Effector CD8-positive, alpha-beta T cell (primary cell): ENCODE data around the gene PRRX1.

Experiments
- DNase-seq: peaks from one replicate; lab custom pipeline; 2025; lab: John Stamatoyannopoulos, UW

PRRX1 gene

DNA sequence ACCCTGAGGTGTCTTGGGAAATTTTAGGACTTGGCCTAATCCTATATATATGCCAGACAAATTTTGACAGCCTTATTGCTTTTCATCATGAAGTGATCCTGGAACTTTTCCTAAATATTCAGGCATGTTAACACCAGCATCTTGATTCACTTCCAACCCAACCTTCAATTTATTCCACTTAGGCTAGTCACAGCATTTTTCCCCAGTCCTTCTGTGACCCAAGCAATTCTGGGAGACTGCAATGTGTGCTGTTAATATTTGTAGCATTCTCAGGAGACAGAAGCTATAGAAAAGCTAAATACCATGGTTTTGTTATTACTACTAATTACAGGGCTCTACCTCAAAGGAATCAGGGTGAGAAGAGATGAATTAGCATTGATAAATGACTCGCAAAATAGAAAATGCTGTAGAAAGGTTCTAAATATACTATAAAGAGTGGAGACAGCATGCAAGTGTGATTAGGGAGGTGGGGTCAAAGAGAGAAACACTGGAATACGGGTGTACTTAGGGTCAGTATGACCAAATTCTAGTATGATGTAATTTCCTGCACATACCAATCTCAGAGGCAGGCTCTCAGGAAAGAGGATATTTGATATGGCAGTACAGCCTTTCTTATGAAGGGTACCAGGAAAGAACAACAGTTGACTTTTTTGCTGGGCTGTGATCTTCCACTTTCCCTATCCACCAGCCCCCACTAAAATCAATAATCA, 29.1 kb downstream of the PRRX1 start:
- no peak for DNase-seq

DNA sequence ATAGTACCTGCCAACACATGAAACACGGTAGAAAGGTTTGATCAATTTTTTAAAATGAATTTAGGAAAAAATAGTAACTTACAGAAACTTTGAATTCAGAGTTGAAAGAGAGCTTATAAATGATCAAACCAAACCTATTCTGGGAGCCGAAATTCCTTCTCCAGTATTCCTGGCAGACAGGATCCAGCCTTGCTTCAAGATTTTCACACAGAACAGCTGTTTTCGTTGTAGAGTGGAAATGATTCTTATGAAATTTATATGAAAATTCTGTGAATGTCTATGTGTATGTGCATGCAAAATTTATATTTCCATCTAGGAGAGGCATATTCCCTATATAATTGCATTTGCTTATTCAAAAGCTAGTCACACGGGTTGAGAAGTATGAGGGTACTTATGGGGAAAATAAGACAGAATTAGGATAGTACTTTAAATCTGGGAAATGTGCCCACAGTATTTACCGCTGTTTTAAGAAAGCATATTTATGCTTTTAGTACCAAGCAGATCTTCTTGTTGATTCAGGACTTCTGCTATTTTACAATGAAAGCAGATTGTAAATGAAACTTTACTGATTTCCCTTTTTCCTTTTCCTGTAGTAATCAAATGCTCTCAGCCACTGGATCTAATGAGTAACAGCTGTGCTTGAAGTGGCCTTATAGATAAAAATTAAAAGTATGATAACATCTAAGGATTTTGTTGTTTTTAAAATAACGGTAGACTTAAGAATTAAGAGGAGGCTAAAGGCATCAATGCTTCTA, 30.4 kb downstream of the PRRX1 start:
- DNase-seq, result no peak

DNA sequence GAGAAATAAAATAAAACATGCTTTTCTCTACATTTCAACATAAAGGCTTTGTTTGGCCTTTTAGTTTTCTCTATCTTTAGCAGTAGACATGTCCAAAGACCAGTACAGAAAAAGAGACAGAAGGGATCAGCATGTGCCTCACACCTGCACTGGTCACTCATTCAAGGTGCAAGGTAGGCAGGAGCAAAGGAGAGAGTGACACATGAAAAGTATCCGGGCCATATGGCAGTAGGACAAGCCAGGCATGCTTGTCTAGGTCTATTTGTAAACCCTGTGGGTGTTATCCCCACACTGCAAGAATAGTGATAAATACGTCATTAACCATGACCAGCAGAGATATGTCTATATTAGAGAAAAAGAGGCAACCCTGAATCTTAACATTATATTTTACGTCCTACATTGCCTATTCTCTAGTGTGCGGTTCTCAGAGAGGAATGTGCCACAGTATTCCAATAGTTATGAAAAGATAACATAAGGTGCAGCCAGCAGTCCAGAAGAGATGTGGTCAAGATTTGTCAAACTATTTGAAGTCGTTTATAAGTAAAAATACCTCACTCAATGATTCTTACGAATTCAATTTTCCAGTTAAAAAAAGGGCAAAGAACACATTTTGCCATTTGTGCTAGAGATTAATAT, 32.1 kb downstream of the PRRX1 start:
- DNase-seq, result no peak

DNA sequence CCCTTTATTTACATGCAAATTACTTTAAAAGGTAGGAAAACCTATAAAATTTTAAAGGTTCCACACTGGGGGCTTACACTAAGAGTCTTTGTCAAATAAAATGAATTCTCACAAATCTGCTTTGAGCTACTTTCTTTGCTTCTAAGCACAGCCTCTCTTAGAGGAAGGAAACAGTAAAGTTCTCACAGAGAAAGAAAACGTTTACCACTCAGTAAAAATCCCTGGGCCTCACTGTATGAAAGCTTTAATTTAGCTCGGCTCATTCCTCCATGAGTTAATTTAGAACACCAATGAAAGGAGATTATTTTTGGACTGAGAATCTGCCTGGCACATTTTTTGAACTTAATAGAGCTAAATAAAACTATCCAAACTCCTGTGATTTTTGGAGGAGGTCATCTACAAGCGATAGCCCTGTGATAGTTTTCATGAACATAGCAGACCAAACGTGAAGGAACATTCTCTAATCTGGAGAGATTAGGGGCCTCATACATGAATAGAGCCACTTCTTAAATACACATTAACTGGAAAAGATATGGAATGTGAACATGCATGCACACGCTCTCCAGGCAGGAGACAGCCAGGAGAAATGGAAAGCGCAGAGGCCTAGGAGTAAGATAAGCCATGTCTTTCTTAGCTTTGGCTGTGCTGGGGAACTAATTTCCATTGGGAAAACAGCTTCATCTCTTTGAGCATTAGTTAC, 32.8 kb downstream of the PRRX1 start:
- DNase-seq, result no peak

DNA sequence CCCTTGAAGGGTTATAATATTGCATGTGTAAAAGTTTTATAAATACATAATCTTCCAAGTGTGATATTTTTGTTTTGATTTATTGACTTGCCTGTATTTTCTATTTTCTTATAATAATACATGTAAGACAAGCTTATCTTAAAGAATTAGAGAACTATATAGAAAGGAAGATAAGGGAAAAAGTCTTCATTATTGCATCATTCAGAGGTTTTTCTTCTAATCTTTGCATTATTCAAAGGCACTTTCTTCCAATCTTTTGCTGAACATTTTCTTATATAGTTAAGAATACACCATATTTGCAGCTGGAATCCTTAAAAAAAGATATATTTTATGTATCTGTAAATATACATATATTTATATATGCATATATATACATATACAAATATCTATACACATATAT, 33.4 kb downstream of the PRRX1 start:
- no peak for DNase-seq

DNA sequence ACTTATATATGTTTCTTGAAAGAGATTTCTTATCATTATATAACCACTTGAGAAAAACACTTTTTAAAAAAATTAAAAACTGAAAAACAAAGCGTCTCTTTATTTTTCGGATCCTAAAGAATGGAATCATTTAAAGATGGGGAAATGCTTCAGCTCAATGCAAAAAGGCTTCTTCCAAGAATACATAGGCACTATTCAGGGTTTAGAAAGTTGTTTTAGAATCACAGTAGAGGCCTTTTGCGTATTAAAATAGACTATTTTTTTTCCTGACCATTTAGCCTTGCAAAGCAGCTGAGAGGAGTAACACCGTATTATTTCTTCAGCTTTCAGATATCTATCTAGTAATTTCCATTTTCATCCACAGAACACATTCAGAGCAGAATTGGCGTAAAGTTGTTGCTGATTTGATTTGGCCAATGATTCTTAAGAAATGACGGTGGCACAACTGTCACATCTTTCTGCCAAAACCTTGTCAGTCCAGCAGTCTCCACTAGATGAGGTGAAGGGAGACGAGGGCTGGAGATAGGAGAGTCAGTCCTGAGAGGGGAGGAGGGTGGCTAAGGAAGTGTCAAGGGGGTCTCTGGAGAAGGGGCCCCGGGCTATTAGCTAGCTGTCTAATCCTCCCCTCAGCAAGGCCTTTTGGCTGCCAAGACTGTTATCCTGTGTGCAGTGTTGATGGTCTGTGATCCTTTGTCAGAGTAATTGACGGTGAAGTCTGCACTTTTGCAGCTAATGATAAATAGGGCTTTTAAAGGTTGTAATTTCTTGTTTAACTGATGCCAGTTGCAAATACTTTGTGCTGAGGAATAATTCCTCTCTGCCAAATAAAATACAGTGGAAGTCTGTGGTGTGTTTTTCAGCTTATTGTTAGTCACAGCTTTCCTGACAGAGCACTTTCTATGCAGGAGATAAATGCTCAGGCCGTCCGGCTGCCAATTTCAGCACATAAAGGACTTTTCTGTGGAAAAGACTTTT, 34.7 kb downstream of the PRRX1 start:
- no peak for DNase-seq

DNA sequence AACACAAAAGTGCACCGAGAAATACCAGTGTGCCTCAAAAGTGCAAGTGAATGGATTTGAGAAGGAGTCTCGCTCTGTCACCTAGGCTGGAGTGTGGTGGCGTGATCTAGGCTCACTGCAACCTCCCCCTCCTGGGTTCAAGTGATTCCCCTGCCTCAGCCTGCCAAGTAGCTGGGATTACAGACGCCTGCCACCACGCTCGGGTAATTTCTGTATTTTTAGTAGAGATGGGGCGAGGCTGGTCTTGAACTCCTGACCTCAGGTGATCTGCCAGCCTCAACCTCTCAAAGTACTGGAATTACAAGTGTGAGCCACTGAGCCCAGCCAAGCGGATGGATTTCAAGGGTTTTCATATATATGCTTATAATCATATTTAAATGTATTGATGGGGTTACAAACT, 35.8 kb downstream of the PRRX1 start:
- no peak for DNase-seq

DNA sequence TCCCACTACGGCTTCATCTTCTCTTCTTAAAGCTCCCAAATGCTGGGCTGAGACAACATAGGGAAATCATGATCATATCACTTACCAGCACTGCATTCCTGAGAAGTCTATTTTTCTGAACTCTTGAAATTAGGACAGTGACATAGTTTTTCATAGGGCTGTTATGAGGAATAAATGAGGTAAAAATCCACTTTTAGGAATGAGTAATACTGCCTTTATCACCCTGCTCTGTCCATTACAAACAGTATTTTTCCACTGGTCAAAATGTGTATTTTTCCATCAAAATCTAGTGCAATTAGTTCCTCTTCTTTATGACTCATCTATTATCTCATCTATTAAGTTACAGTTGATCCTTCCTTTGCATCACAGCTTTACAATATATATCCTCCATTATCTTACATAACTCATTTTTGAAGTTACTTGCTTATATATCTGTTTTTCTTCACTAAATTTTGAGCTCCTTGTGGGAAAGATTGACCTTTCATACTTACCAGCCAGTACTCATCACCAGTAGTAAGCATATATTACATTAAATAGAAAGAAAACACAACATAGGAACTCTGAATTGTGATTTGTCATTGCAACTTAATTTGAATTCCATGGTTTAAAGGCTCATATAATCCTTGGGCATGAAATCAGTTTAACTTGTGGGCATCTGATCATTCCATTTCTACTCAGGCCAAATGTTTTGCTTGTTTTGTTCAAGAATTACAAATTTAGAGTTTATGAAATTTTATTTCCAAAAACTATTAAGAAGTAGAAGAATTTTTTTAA, 37.1 kb downstream of the PRRX1 start:
- DNase-seq, result no peak

DNA sequence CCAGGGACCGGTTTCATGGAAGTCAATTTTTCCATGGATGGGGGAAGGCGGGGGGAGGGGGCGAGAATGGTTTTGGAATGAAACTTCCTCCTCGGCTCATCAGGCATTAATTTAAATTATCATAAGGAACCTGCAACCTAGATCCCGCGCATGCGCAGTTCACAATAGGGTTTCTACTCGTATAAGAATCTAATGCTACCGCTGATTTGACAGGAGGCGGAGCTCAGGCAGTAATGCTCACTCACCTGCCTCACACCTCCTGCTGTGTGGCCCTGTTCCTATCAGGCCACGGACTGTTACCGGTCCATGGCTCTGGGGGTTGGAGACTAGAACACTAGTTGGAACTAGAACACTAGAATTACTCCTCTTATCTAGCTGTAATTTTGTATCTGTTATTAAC, 38.0 kb downstream of the PRRX1 start:
- DNase-seq, result no peak

DNA sequence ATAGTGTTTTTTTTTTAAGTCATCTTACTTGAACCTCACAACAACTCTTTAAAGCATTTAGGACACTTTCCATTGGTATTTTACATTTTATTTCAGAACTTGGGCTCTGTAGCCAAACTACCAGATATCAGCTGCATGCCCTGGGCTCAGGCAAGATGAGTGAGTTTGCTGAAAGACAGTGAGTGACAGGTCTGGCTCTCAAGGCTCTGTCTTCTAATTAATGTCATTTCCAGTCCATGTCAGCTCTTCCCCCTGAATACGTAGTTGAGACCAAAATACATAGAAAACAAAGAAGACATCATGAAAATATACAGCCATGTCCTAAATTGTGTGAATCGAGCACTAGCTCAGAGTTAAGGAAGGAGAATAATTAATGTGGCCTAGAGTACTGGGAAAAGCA, 39.7 kb downstream of the PRRX1 start:
- DNase-seq, result no peak

DNA sequence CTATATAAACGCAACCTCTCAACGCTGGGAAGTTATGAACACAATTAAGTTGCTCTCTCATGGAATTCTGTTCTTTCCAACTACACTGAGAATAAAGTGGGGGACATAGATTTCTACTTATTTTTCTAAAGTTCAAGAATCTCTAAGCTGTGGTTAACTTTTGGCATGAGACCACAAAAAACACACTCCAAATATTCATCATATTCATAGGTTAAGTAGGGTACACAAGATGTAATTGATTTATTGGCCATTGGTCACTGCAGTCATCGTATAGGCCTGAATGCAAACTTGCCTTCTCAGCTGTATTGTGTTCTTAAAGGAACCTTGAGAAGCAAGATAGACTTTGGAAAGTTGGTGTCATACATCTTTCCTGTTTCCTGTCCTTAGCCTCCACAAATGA, 40.3 kb downstream of the PRRX1 start:
- no peak for DNase-seq

DNA sequence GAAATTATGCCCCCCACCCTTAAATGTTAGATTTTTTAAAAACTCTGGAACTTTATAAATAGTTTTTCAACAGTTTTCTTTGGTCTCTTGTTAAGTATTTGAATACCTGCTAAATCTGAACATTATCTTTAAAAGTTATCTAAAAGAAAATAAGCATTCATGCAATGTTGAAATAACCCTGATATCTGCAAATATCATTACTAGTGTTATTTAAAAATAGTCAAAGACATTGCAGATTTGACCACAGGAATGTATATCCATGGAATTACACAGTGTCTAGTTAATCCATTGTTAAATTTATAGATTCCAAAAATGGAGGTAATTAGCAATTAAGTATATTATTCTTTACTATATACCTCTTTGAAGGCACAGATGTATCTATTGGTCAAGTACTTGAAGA, 42.0 kb downstream of the PRRX1 start:
- no peak for DNase-seq

DNA sequence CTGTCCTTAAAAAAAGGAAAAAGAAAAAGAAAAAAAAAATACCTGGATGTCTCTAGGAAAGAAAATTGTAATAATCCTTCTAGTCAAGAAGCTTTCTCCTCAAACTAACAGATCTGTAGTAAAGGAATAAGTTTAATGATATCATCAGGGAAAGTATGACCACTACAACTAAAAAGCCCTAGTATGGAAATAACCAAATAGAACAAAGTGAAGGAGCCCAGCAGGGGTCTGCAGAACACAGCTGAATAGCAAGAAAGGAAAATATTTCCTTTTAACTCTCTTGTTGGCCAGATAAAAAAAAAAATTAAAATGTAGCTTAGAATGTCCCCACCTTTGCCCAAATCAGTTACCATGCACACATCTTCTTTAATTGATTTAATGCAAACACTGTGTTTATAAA, 43.2 kb downstream of the PRRX1 start:
- DNase-seq, result no peak

DNA sequence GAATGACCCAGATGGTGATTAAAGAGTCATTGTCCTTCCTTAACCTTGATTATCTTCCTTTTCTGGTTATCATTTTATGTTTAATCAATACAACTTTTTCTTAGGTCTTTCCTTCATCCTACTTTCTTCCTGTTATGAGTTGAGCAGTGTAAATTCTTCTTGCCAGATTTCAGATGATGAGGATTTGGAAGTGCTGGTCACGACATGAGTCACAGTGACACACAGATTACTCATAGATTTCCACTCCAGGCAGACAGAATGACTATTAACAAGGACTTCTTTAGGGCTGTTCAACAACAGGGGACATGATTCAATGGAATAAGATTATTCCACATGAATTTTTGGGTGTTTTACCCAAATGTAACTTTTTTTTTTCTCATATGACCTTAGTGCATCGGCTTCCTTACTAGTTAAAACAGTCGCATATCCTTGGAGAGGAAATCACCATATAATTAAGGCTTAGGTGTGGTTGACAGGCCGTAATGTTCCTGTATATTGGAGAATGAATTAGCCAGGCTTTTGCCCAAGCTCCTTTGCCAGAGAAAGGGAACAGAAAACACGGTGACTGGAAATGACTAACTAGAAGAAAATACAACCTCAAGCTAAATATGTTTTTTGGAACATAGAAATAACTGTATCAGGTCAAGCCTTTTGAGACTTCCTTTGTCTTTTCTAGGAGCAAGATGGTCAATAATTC, 44.2 kb downstream of the PRRX1 start:
- no peak for DNase-seq

DNA sequence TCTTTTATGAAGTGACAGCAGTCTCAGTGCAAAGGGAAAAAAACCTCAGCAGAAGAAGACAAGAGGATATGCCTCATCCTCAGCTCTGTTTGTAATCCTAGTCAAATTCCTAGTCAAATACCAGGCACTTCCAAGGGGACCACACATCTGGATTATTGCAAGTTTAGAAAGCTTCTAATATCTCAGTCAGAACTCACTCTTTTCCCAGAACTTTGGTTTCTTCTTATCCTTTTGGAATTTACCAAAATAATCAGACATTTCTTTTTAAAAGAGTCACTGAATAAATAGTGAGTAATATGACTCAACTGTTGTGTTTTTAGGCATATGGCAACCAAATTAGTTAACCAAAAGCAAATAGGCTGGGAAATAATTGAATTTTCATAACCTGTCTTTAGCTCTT, 47.8 kb downstream of the PRRX1 start:
- no peak for DNase-seq

DNA sequence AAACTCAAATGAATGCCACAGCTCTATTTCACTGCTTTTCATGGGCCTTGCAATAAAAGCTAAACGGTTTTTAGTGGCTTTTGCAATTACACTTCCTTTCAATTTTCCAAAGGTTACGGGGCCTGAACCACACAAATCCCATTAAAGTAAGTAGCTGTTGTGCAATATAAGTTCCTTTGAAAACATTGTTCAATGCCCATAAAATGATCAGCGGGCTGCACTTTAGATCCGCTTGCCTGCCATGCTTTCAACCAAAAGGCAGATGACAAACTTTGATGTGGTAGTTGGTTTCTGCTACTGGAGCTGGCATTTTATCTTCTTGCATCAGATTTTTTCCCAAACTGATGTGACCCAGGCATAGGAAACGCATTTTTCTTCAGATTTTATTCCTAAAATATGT, 50.2 kb downstream of the PRRX1 start:
- no peak for DNase-seq

DNA sequence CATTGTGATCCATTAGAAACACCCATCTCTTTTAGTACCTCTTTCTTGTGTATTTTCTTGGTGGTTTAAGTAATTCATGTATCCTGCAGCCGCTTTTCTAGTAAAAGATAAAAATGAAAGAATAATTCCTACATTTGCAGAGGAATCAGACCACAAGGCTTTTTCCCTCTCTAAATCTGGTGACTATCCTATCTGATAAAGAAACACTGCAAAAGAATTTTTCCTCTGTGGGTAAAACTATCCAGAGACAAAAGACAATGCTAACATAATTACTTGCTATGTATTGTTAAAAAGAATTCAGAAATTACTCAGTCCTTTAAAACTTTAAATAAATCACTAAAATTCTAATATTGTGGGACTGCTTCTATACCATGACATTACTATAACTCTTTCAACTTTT, 51.0 kb downstream of the PRRX1 start:
- no peak for DNase-seq

DNA sequence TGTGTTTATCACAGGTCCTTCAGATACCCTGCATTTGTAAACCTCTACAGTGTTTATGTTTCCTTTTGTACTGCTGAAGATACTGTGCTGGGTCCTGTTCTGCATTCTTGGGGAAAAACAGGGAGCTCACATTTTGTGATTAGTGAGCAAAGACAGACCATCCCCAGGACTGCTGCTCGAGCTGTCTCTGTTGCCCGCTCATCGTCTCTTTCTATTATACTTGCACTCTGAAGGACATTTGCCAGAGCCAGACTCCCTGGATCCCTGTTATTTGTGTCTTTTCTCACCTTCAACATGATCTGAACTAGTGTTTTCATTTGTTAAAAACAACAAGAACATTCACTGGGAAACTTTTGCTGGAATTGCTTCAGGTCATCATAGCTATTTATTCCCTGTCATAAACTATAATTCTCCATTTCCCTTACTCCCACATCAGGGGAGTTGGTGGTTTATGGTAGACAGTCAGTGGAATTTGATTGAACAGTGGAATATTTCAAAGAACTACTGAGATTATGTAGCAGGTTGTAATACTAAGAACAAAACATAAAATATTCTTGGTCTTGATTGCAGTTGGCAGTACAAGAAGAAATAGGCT, 53.0 kb downstream of the PRRX1 start:
- no peak for DNase-seq

DNA sequence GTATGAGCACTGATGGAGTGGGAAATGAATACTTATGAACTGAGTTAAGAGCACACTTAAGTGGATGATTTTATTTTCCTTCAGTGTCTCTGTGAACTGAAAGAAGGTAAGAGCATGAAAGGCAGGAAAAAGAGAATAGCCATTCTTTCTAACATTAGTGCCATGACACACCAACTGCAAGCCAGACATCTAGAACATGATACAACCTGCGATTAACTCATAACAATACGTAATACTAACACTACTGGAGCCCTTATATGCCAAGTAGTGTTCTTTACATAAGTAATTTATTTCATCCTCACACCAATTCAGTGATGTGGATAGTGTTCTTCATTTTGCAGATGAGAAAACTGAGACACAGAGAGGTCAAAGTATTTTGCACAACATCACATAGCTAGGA, 56.7 kb downstream of the PRRX1 start:
- DNase-seq, result no peak

DNA sequence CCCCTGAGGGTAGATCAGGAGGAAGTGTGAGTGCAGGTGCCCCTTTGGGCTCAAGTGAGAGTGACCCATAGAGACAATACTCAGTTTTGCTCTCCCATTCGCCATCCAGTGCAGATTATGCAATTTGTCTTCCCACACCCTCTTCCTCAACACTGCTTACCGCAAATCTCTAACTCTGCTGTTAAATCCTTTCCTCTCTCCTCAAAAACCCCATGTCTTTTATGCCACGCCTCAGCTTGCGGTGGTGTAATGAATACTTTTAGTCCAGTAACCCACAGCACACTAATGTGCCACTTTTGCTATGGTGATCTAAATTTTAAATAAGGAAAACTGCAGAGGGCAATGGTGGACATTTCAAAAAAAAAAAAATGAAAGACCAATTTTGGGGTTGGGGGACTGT, 57.7 kb downstream of the PRRX1 start:
- no peak for DNase-seq
